Epithelial cell of esophagus (primary cell): ENCODE data around the gene JAKMIP3.

Experiments used
- DNase-seq: peaks from one replicate; pipeline ENCODE4 v3.0.0; 2010; ENCODE audit warnings: low read depth
- H3K4me3 ChIP-seq: 2 replicates; pipeline ENCODE4 v1.5.1; 2011; ENCODE audit warnings: mild to moderate bottlenecking, low read length, control low read depth
- TF ChIP-seq, protein P1 (sequence below): IDR thresholded peaks from 2 replicates; pipeline ENCODE4 v1.5.1; 2011; ENCODE audit warnings: low read depth, mild to moderate bottlenecking, low read length, control low read depth, inconsistent platforms; ENCODE audit not compliant: insufficient read depth; ENCODE audit errors: missing control alignments

JAKMIP3 gene

DNA sequence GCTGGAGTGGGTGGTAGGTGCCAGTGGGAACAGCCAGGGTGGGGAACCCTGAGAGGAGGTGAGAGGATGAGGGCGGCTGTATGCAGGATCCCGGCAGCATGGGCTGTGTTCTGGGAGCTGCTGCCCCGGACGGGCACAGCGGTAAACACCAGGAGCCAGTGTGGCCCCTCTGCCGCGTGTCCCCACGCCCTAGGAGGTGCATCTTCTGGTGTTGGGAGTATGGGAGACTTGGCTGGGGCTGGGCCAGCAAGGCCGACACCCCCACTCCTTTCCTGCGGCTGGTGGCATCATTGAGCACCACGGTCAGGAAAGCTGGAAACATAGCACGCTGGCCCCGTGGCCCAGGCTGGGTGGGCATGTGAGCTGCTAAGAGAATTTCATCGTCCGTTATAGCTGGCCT lies 24.4 kb upstream of the JAKMIP3 start:
- no peak overlapping the region for H3K4me3 ChIP-seq
- TF ChIP-seq, protein P1, sequence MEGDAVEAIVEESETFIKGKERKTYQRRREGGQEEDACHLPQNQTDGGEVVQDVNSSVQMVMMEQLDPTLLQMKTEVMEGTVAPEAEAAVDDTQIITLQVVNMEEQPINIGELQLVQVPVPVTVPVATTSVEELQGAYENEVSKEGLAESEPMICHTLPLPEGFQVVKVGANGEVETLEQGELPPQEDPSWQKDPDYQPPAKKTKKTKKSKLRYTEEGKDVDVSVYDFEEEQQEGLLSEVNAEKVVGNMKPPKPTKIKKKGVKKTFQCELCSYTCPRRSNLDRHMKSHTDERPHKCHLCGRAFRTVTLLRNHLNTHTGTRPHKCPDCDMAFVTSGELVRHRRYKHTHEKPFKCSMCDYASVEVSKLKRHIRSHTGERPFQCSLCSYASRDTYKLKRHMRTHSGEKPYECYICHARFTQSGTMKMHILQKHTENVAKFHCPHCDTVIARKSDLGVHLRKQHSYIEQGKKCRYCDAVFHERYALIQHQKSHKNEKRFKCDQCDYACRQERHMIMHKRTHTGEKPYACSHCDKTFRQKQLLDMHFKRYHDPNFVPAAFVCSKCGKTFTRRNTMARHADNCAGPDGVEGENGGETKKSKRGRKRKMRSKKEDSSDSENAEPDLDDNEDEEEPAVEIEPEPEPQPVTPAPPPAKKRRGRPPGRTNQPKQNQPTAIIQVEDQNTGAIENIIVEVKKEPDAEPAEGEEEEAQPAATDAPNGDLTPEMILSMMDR = no peak
- DNase-seq = no peak

DNA sequence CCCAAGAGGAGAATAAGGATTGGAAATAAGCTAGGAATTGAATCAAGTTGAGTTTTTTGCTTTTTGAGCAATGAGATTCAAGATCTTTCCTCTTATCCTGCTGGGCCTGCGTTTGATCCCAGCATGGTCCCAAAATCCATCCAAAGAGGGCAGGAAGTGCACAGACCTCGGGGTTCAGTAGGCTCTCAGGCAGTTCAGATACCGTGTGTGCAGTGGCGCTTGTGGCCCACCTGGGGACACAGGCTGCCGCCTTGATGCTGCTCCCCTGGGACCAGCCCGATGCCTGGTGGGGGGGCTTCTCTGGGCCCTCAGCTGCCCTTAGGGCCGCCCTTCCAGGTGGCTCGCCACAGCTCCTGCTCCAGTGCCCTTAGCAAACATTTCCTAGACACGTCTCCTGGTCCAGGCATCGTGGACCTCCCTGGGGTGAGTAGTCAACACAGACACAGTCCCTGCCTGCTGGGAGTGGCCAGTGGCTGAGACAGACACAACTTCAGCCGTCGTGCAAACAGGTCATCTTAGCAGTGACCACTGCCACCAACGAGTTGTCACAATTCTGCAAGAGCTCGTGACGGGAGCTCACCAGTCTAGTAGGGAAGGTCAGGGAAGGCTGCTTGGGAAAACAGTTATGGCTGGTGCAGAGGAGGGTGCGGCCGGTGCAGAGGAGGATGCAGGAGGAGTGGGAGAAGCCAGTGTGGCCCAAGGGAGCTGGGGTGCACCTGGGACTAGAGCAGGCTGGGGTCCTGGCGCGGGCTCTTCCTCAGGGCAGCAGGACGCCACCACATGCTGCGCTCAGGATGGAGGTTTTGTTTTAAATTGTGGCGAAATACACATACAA lies 21.7 kb upstream of the JAKMIP3 start:
- no peak for DNase-seq
- no peak overlapping the region for H3K4me3 ChIP-seq
- TF ChIP-seq, protein P1 = no peak

DNA sequence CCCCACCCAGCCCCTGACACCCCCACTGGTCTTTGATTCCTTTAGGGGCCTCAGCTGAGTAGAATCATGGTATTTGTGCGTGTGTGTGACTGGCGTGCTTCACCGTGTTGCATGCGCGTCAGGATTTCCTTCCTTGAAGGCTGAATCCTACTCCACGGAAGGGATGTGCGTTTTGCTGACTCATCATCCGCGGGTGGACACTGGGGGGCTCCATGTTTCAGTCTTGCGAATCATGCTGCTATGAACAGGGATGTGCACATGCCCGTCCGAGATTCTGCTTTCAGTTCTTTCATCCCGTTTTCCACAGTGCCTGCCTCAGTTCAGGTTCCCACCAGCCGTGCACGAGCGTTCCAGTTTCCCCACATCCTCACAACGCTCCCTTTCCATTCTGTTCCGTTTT lies 20.9 kb upstream of the JAKMIP3 start:
- H3K4me3 ChIP-seq = no peak overlapping the region
- DNase-seq = no peak
- TF ChIP-seq, protein P1 = no peak

DNA sequence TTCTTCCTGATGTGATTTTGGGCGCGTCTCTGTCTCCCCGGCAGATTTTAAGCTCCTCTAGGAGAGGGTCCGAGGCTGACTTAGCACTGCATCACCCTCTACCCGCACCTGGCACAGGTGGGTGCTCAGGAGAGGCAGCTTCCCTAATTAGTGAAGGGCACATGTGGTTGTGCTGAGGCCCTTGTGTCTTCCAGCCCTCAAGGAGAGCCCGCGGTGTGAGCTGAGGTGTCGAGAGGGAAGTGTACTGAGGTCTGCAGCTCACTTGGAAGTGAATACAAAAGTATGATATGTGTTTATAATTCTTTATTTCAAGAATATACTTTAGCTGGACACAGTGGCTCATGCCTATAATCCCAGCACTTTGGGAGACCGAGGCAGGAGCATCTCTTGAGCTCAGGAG lies 20.4 kb upstream of the JAKMIP3 start:
- DNase-seq = no peak
- TF ChIP-seq, protein P1 = no peak
- no peak overlapping the region for H3K4me3 ChIP-seq

DNA sequence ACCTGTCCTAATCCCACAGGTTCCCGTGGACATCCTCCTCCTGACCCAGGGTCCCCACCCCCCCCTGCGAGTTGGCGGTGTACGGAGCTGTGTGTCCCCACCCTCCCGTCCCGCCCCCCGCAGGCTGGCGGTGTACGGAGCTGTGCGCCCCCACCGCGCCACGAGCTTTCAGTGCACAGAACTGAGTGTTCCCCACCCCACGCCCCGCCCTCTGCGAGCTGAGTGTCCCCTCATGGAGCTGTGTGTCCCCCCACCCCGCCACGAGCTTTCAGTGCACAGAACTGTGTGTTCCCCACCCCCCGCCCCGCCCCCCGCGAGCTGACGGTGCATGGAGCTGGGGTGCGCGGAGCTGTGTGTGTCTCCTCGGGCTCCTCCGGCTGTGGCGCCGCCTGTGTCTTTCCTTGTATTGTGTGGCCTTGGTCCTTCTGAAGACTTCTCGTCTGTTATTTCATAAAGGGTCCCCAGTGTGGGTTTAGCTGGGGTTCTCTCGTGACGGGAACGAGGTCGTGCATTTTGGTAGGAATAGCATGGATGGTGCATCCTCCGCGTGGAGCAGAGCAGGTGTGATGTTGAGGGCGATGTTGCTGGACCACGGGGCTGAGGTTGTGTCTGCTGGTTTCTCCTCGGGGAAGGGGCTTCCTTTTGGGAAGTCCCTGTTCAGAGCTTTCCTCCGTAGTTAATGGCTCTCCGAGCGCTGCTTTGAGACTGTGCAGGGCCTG lies 18.0 kb upstream of the JAKMIP3 start:
- DNase-seq = no peak
- H3K4me3 ChIP-seq = no peak overlapping the region
- TF ChIP-seq, protein P1 = no peak

DNA sequence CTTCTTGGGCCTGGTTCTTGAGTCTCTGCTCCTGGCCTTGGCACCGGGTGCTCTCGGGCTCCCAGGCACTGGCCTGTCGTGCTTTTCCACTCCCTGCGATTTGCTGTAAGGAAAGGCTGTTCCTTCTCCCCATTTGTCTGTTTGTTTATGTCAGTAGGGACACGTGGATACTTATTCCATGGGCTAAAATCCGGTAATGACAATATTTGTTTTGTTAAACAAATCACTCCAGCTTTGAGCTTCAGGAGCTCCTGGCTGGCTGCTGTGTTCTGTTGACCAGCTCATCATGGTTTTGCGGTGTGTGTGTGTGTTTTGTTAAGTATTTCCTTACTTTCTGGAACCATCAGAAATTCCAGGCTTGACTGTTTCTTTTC lies 17.5 kb upstream of the JAKMIP3 start:
- TF ChIP-seq, protein P1 = no peak
- DNase-seq = no peak
- H3K4me3 ChIP-seq = no peak overlapping the region
